SU-DHL-6 (cell line): ENCODE measurements around the gene FSTL1.

Experiments
- H2AFZ ChIP-seq: fragments of 200-600 bp; sonication (generic); 2 replicates; pipeline ENCODE4 v1.6.1; 2014; ENCODE audit warnings: low read depth, mild to moderate bottlenecking, moderate library complexity, mixed read lengths, antibody characterized with exemption, low read length; ENCODE audit not compliant: severe bottlenecking
- H3F3A ChIP-seq: fragments of 200-600 bp; shearing (Covaris generic); 2 replicates; pipeline ENCODE4 v1.6.0; 2016; ENCODE audit warnings: antibody characterized with exemption, mild to moderate bottlenecking; ENCODE audit not compliant: insufficient read depth
- H3K27ac ChIP-seq: fragments of 200-600 bp; sonication (generic); 2 replicates; pipeline ENCODE4 v1.5.1; 2016; ENCODE audit warnings: low read depth, mild to moderate bottlenecking, low read length, moderate library complexity, mixed read lengths
- H3K27me3 ChIP-seq: fragments of 200-600 bp; sonication (generic), shearing (Covaris generic); 2 replicates; pipeline ENCODE4 v1.6.0; 2014; ENCODE audit warnings: mild to moderate bottlenecking, low read length
- H3K36me3 ChIP-seq: fragments of 200-600 bp; sonication (generic); 2 replicates; pipeline ENCODE4 v1.6.1; 2014; ENCODE audit warnings: mild to moderate bottlenecking, low read length, mixed read lengths
- H3K4me2 ChIP-seq: fragments of 300-600, 200-600 bp; shearing (Covaris generic), sonication (generic); 2 replicates; pipeline ENCODE4 v1.6.0; 2014; ENCODE audit warnings: low read length, low read depth, mild to moderate bottlenecking; ENCODE audit not compliant: poor library complexity, severe bottlenecking
- H3K4me3 ChIP-seq: fragments of 200-600 bp; sonication (generic); 2 replicates; pipeline ENCODE4 v1.5.1; 2014; ENCODE audit warnings: antibody characterized with exemption, low read length, mild to moderate bottlenecking, mixed read lengths; ENCODE audit not compliant: insufficient read depth, poor library complexity, severe bottlenecking
- H3K79me2 ChIP-seq: fragments of 200-600 bp; sonication (generic); 2 replicates; pipeline ENCODE4 v1.6.1; 2014; ENCODE audit warnings: mild to moderate bottlenecking, low read length, moderate library complexity; ENCODE audit not compliant: insufficient read depth
- H3K9ac ChIP-seq: fragments of 200-600 bp; sonication (generic); 2 replicates; pipeline ENCODE4 v1.7.0; 2014; ENCODE audit warnings: mild to moderate bottlenecking, low read length
- H3K9me2 ChIP-seq: fragments of 200-600 bp; sonication (generic); replicated peaks from 2 replicates; pipeline ENCODE4 v1.6.1; 2014; ENCODE audit warnings: low read length; ENCODE audit not compliant: insufficient read depth
- H3K9me3 ChIP-seq: fragments of 200-600 bp; sonication (generic); 2 replicates; pipeline ENCODE4 v1.6.1; 2014; ENCODE audit warnings: low read length, mixed read lengths; ENCODE audit not compliant: insufficient read depth
- H4K20me1 ChIP-seq: fragments of 200-600 bp; sonication (generic); 2 replicates; pipeline ENCODE4 v1.6.1; 2014; ENCODE audit warnings: low read depth, mild to moderate bottlenecking, antibody characterized with exemption, low read length, moderate library complexity, mixed read lengths
- EZH2phosphoT487 ChIP-seq: fragments of 200-600 bp; sonication (generic), shearing (Covaris generic); conservative IDR thresholded peaks from 2 replicates; pipeline ENCODE4 v1.6.1; 2018; ENCODE audit warnings: mild to moderate bottlenecking, antibody characterized with exemption, low read length, moderate library complexity, mixed read lengths
- TF ChIP-seq, protein P1 (sequence below): fragments of 200-600 bp; sonication (generic); IDR thresholded peaks from one replicate; pipeline ENCODE4 v1.5.1; 2017; ENCODE audit warnings: antibody characterized with exemption, mild to moderate bottlenecking, low read length, moderate library complexity; ENCODE audit not compliant: insufficient read depth, poor library complexity, severe bottlenecking

Gene FSTL1

DNA sequence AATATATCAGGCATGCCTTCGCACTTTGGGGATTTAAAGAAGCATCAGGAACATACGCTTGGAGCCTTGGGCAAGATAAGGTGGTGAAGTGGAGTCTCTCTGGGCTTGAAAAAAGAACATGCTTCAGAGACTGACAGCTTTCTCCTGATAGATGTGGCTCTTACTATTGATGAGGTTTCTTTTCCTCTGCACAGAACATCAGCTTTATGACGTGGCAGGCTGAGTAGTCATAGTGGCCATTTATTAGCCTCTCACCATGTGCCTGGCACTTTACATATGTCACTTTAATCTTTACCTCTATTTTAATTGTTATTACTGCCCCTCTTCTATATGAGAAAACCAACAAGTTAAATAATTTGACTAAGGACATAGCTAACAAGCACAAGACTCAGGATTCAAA, 82.6 kb downstream of the FSTL1 start:
- Histone ChIP-seq H3K9ac (no peak overlapping the region), H3K36me3 (no peaks in the 10 kb centered on the region), H4K20me1 (no peaks in the 10 kb centered on the region), H3F3A (no peaks in the 10 kb centered on the region), H3K27ac (no peak overlapping the region), H3K79me2 (no peaks in the 10 kb centered on the region), H3K4me2 (no peak overlapping the region), H3K27me3 (no peaks in the 10 kb centered on the region), H2AFZ (no peak overlapping the region), H3K4me3 (no peak overlapping the region), H3K9me2 (no peaks in the 10 kb centered on the region), H3K9me3 (no peaks in the 10 kb centered on the region)
- no peak for TF ChIP-seq EZH2phosphoT487
- TF ChIP-seq, protein P1, sequence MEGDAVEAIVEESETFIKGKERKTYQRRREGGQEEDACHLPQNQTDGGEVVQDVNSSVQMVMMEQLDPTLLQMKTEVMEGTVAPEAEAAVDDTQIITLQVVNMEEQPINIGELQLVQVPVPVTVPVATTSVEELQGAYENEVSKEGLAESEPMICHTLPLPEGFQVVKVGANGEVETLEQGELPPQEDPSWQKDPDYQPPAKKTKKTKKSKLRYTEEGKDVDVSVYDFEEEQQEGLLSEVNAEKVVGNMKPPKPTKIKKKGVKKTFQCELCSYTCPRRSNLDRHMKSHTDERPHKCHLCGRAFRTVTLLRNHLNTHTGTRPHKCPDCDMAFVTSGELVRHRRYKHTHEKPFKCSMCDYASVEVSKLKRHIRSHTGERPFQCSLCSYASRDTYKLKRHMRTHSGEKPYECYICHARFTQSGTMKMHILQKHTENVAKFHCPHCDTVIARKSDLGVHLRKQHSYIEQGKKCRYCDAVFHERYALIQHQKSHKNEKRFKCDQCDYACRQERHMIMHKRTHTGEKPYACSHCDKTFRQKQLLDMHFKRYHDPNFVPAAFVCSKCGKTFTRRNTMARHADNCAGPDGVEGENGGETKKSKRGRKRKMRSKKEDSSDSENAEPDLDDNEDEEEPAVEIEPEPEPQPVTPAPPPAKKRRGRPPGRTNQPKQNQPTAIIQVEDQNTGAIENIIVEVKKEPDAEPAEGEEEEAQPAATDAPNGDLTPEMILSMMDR, result no peak

DNA sequence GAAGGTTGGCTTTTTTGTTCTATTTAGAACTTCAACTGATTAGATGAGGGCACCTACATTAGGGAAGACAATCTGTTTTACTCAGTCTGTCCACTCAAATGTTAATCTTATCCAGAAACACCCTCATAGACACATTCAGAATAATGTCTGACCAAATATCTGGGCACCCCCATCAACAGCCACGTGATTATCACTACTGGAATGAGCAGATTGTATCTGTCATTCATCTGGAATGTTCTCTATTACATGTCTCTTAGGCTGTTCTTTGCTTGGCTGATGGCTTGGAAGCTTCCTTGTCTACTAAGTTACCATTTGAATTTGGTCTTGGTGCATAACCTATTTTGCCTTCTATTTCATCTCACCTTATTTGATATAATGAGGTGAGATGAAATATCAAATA, 86.0 kb downstream of the FSTL1 start:
- Histone ChIP-seq H3K9ac (no peak overlapping the region), H3K9me3 (no peaks in the 10 kb centered on the region), H3K36me3 (no peaks in the 10 kb centered on the region), H3K4me2 (no peak overlapping the region), H3K79me2 (no peaks in the 10 kb centered on the region), H3K27me3 (no peaks in the 10 kb centered on the region), H3K27ac (no peak overlapping the region), H3K9me2 (no peaks in the 10 kb centered on the region), H4K20me1 (no peaks in the 10 kb centered on the region), H2AFZ (no peak overlapping the region), H3F3A (no peaks in the 10 kb centered on the region), H3K4me3 (no peak overlapping the region)
- no peak for TF ChIP-seq EZH2phosphoT487
- TF ChIP-seq, protein P1, result no peak

DNA sequence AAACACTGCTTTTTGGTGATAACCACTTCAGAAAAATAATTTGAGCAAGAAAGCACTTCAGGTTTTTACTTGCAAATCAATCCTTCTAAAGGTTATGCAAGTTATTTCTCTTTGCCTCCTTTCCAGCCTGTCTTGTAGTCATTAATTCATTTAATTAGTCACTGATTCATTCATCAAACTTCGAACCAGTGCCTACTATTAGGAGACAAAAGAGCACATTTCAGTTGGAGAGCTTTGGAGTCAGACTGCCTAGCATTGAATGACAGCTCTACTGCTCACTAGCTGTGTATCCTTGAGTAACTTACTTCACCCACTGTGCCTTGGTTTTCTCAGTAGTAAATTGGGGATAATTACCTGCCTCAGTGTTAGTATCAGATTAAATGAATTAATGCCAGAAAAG, 86.7 kb downstream of the FSTL1 start:
- Histone ChIP-seq H3K36me3 (no peaks in the 10 kb centered on the region), H3F3A (no peaks in the 10 kb centered on the region), H3K4me2 (no peak overlapping the region), H3K9ac (no peak overlapping the region), H3K4me3 (no peak overlapping the region), H2AFZ (no peak overlapping the region), H3K27me3 (no peaks in the 10 kb centered on the region), H3K9me3 (no peaks in the 10 kb centered on the region), H3K9me2 (no peaks in the 10 kb centered on the region), H3K27ac (no peak overlapping the region), H3K79me2 (no peaks in the 10 kb centered on the region), H4K20me1 (no peaks in the 10 kb centered on the region)
- TF ChIP-seq, protein P1, result no peak
- TF ChIP-seq EZH2phosphoT487, result no peak
